CD4-positive, alpha-beta T cell (primary cell): Measurements from ENCODE around the gene CST6. TPM values are rescaled to one million over a fixed set of nuclear protein-coding genes. Genes with fewer than 3 reads are reported as not detected.

Experiments
- ATAC-seq: fragments of 200-7000 bp; cut with Tn5 transposase; one replicate; pipeline ENCODE4 v1.10.0; 2022; ENCODE audit warnings: mild to moderate bottlenecking; ENCODE audit not compliant: poor library complexity
- CTCF ChIA-PET: fragments of 350-600 bp; sonication (Branson Sonifier 250); formaldehyde crosslinking; loops from one replicate; lab custom pipeline; 2021; ENCODE audit warnings: antibody characterized with exemption, inconsistent platforms; lab: Charles Lee
- POLR2A ChIA-PET: fragments of 350-600 bp; sonication (Branson Sonifier 250); formaldehyde crosslinking; loops from one replicate; lab custom pipeline; 2021; ENCODE audit warnings: antibody characterized with exemption, inconsistent platforms; lab: Charles Lee
- DNase-seq, 14 experiments: peaks; one replicate each; pipeline ENCODE4 v3.0.0-alpha.2; 2013 to 2020; ENCODE audit warnings: mixed read lengths in 2 of 14
- H3K27ac ChIP-seq, 2 donors: one replicate each; pipeline versions ENCODE4 v1.5.1 to v1.7.0; 2013; ENCODE audit warnings: low read length in 2 of 2, low read depth in 1 of 2, mild to moderate bottlenecking in 1 of 2
- H3K27me3 ChIP-seq, 2 experiments: 1 replicate in 1 of 2; 2 replicates in 1 of 2; pipeline versions ENCODE4 v1.6.1 to v1.7.0; 2013; ENCODE audit warnings: low read length in 2 of 2, control low read depth in 1 of 2, mild to moderate bottlenecking in 1 of 2, moderate library complexity in 1 of 2; ENCODE audit not compliant: insufficient read depth in 2 of 2, control insufficient read depth in 1 of 2
- H3K36me3 ChIP-seq: one replicate; pipeline ENCODE4 v1.6.1; 2013; ENCODE audit warnings: low read length, control low read depth; ENCODE audit not compliant: insufficient read depth
- H3K4me1 ChIP-seq: one replicate; pipeline ENCODE4 v1.6.1; 2013; ENCODE audit warnings: low read length, control low read depth; ENCODE audit not compliant: insufficient read depth
- H3K4me3 ChIP-seq: one replicate; pipeline ENCODE4 v1.5.1; 2013; ENCODE audit warnings: mild to moderate bottlenecking, low read length, moderate library complexity
- H3K9me3 ChIP-seq, 2 experiments: 1 replicate in 1 of 2; 2 replicates in 1 of 2; pipeline versions ENCODE4 v1.6.1 to v1.7.0; 2013; ENCODE audit warnings: low read length in 2 of 2, mild to moderate bottlenecking in 2 of 2, control low read depth in 1 of 2, moderate library complexity in 1 of 2; ENCODE audit not compliant: control insufficient read depth in 1 of 2, insufficient read depth in 1 of 2
- H3K27ac Mint-ChIP-seq: one replicate; pipeline ENCODE4 v1.8.0; 2020; ENCODE audit warnings: mixed read lengths
- H3K27me3 Mint-ChIP-seq: one replicate; pipeline ENCODE4 v1.8.0; 2021; ENCODE audit warnings: mixed read lengths
- H3K36me3 Mint-ChIP-seq: one replicate; pipeline ENCODE4 v1.8.0; 2021; ENCODE audit warnings: low read depth, mixed read lengths
- H3K4me1 Mint-ChIP-seq: one replicate; pipeline ENCODE4 v1.8.0; 2021; ENCODE audit warnings: low read depth, mixed read lengths
- H3K4me3 Mint-ChIP-seq: one replicate; pipeline ENCODE4 v1.8.0; 2020; ENCODE audit warnings: mild to moderate bottlenecking, mixed read lengths
- H3K9me3 Mint-ChIP-seq: one replicate; pipeline ENCODE4 v1.8.0; 2020; ENCODE audit warnings: mixed read lengths
- intact Hi-C, 2 experiments: fragments of 100-400 bp; cut with DNase I in 1 of 2; cut with micrococcal nuclease in 1 of 2; formaldehyde crosslinking; loops; one replicate each; pipeline versions ENCODE4 v1.15.1 to v1.9.0; 2023 to 2025; cut with DNase I, micrococcal nuclease
- total RNA-seq, 174 experiments: library from RNA in 2 of 174; stranded (reverse) in 2 of 174; gene quantifications; one replicate each; pipeline ENCODE4 v1.2.3 and lab custom pipeline; 2021 to 2026
- TF ChIP-seq, protein P1 (sequence below): fragments of 200-600 bp; IDR thresholded peaks from one replicate; pipeline ENCODE4 v1.8.0; 2022; ENCODE audit warnings: antibody characterized with exemption, mild to moderate bottlenecking

Gene CST6
- total RNA-seq, 2 experiments from 2014 or later: not detected

DNA sequence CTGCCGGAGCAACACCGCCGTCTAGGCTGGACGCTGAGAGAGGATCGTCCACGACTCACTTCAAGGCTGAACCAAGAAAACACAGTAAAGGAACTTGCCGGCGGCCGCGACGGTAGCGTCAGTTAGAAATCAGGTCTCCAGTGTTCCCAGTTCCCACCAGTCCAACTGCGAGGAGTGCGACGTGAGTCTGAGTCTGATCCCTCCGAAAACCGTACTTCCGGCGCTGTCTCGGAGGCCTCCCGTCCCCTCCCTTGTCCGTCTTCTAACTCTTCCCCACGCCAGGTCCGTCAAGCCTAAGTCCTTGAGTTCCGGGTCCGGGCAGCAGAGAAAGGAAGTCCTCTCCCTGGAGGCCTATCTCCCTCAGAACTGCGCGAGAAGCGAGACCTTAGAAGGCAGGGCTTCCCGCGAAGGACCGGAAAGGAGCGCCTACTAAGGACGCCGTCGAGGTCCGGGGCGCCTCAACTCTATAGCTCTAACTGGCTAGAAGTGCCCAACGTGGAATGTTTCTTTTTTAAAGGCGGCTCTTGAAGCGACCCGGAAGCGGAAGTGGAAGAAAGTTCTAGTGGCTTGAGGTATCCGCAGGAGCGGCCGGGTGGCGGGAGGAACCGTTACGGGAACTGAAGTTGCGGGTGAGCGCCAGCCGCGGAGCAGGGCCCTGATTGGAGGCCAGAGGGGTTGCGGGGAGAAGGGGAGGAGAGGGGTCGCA is 9.7 kb upstream of the CST6 start, which contains the start of the genes BANF1 and EIF1AD:
Gene BANF1, plus strand, starts transcription at position 562 of the 706 bp plus-strand sequence. CDS start 748 bp downstream, outside the sequence.
Gene EIF1AD, minus strand, starts transcription at position 216 of the 706 bp plus-strand sequence. CDS start 1,768 bp downstream, outside the sequence.
- H3K4me3 Mint-ChIP-seq: peak within 1 kb of the TSS; percentile 94
- H3K27me3 Mint-ChIP-seq: no peaks in the 10 kb centered on the region
- H3K9me3 ChIP-seq: no peaks in the 10 kb centered on the region
- H3K4me3 ChIP-seq: peak within 1 kb of the TSS; percentile 75
- no peaks in the 10 kb centered on the region for H3K9me3 Mint-ChIP-seq
- intact Hi-C loops: loop anchor here (1.0 kb wide), 5 partner anchors 41 to 144 kb away; partner anchors contain the start of genes SART1 (in 2 of the 2), C11orf68 (in 1 of the 2), CFL1 (in 1 of the 2) and DRAP1 (in 1 of the 2)
- no peaks in the 10 kb centered on the region for H3K27me3 ChIP-seq
- TF ChIP-seq, protein P1, sequence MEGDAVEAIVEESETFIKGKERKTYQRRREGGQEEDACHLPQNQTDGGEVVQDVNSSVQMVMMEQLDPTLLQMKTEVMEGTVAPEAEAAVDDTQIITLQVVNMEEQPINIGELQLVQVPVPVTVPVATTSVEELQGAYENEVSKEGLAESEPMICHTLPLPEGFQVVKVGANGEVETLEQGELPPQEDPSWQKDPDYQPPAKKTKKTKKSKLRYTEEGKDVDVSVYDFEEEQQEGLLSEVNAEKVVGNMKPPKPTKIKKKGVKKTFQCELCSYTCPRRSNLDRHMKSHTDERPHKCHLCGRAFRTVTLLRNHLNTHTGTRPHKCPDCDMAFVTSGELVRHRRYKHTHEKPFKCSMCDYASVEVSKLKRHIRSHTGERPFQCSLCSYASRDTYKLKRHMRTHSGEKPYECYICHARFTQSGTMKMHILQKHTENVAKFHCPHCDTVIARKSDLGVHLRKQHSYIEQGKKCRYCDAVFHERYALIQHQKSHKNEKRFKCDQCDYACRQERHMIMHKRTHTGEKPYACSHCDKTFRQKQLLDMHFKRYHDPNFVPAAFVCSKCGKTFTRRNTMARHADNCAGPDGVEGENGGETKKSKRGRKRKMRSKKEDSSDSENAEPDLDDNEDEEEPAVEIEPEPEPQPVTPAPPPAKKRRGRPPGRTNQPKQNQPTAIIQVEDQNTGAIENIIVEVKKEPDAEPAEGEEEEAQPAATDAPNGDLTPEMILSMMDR: no peak
- peaks cover 54% of the 10 kb centered on the region for H3K4me1 Mint-ChIP-seq
- CTCF ChIA-PET: interaction anchor here (1.0 to 1.4 kb wide), 8 partner anchors 21 to 290 kb away, joined by 3 to 10 read pairs (median 4); partner anchors contain the start of genes CCDC85B, FIBP, KAT5 and MUS81
- DNase-seq (peak; percentile 84 to 98 (median 89)), ATAC-seq (peak; percentile 77)
- peaks cover 76% of the 10 kb centered on the region for H3K36me3 Mint-ChIP-seq
- peak within 1 kb of the TSS; percentile 86 to 96 for H3K27ac ChIP-seq
- H3K27ac Mint-ChIP-seq: peak within 1 kb of the TSS; percentile 97
- peaks cover 39% of the 10 kb centered on the region for H3K4me1 ChIP-seq
- peaks cover 58% of the 10 kb centered on the region for H3K36me3 ChIP-seq
- POLR2A ChIA-PET: interaction anchor here (0.7 to 1.5 kb wide), 21 partner anchors 11 to 387 kb away, joined by 3 to 33 read pairs (median 6); partner anchors contain the start of genes CCDC85B, CFL1, KAT5 and MUS81

- TF ChIP-seq, protein P1: no peak
- H3K27me3 ChIP-seq: no peaks in the 10 kb centered on the region
- intact Hi-C loops: loop anchor here (1.0 kb wide), 5 partner anchors 41 to 144 kb away; partner anchors contain the start of genes SART1 (in 2 of the 2), C11orf68 (in 1 of the 2), CFL1 (in 1 of the 2) and DRAP1 (in 1 of the 2)
- H3K4me3 Mint-ChIP-seq: peak overlapping the region; percentile 94
- peaks cover 49% of the 10 kb centered on the region for H3K4me1 Mint-ChIP-seq
- H3K27ac ChIP-seq: peak overlapping the region; percentile 86 to 96
- H3K4me3 ChIP-seq: peak overlapping the region; percentile 75
- ATAC-seq (peak; percentile 67), DNase-seq (peak in 5 of 14 experiments; percentile 64 to 91 (median 72))
- H3K9me3 Mint-ChIP-seq: no peaks in the 10 kb centered on the region
- peak overlapping the region; percentile 97 for H3K27ac Mint-ChIP-seq
- POLR2A ChIA-PET: interaction anchor here (0.5 to 1.5 kb wide), 22 partner anchors 10 to 580 kb away, joined by 3 to 33 read pairs (median 6); partner anchors contain the start of genes CCDC85B, CFL1, KAT5 and MUS81
- H3K36me3 ChIP-seq: peaks cover 51% of the 10 kb centered on the region
- CTCF ChIA-PET: interaction anchor here (1.0 to 1.4 kb wide), 8 partner anchors 20 to 290 kb away, joined by 3 to 10 read pairs (median 4); partner anchors contain the start of genes CCDC85B, FIBP, KAT5 and MUS81
- no peaks in the 10 kb centered on the region for H3K27me3 Mint-ChIP-seq
- no peaks in the 10 kb centered on the region for H3K9me3 ChIP-seq
- peaks cover 69% of the 10 kb centered on the region for H3K36me3 Mint-ChIP-seq
- H3K4me1 ChIP-seq: peaks cover 39% of the 10 kb centered on the region
These were observed 9.1 kb upstream of the CST6 start for GRCh38 chr11:66002648-66003225.

- POLR2A ChIA-PET: interaction anchor here (0.5 to 1.5 kb wide), 6 partner anchors 49 to 580 kb away, joined by 3 to 33 read pairs (median 6); partner anchors contain the start of genes CFL1, MUS81, NEAT1 and SF3B2
- H3K4me1 ChIP-seq: peaks cover 39% of the 10 kb centered on the region
- intact Hi-C loops: no loop called here
- peak overlapping the region; percentile 97 for H3K27ac Mint-ChIP-seq
- H3K27me3 Mint-ChIP-seq: no peaks in the 10 kb centered on the region
- peaks cover 64% of the 10 kb centered on the region for H3K36me3 Mint-ChIP-seq
- no peak for ATAC-seq
- H3K27ac ChIP-seq: peak overlapping the region; percentile 51 to 96
- peak overlapping the region; percentile 75 for H3K4me3 ChIP-seq
- H3K4me3 Mint-ChIP-seq: peak overlapping the region; percentile 85
- peaks cover 46% of the 10 kb centered on the region for H3K36me3 ChIP-seq
- no peaks in the 10 kb centered on the region for H3K9me3 Mint-ChIP-seq
- peaks cover 44% of the 10 kb centered on the region for H3K4me1 Mint-ChIP-seq
- TF ChIP-seq, protein P1: no peak
- no peaks in the 10 kb centered on the region for H3K9me3 ChIP-seq
- no peaks in the 10 kb centered on the region for H3K27me3 ChIP-seq
- CTCF ChIA-PET: interaction anchor here (1.0 to 1.4 kb wide), 4 partner anchors 48 to 291 kb away, joined by 3 to 7 read pairs (median 4); partner anchors contain the start of genes CCDC85B, FIBP and KAT5
- no peak for DNase-seq
These were observed 8.5 kb upstream of the CST6 start for GRCh38 chr11:66003291-66003690.
